ENCODE results near the gene ZNF30.

- no peak for TF ChIP-seq ATF2 (tag by site-specific recombination; IDR thresholded peaks at IDR 0.05; ENCODE audit: low read depth)
- no peak for TF ChIP-seq CTCF (tag by site-specific recombination; IDR thresholded peaks at IDR 0.05)
- no peak for TF ChIP-seq ZNF473 (tag by site-specific recombination; IDR thresholded peaks at IDR 0.05)
- TF ChIP-seq ZNF629 (tag by site-specific recombination; IDR thresholded peaks at IDR 0.05): no peak
- TF ChIP-seq AEBP2 (tag by site-specific recombination; IDR thresholded peaks at IDR 0.05; ENCODE audit: borderline replicate concordance): no peak
- no peak for TF ChIP-seq ZNF23 (tag by site-specific recombination; IDR thresholded peaks at IDR 0.05; ENCODE audit: borderline replicate concordance)
- no peak for TF ChIP-seq ZNF239 (tag by site-specific recombination; IDR thresholded peaks at IDR 0.05)
- TF ChIP-seq ZBTB26 (tag by site-specific recombination; optimal IDR thresholded peaks at IDR 0.05): no peak
- no peak for TF ChIP-seq TRIM28 (IDR thresholded peaks at IDR 0.05; ENCODE audit: borderline replicate concordance, low read length)
- no peak for TF ChIP-seq BCL11A (tag by site-specific recombination; IDR thresholded peaks at IDR 0.05; ENCODE audit: low read depth)
- no peak for TF ChIP-seq ZFP41 (tag by site-specific recombination; IDR thresholded peaks at IDR 0.05; ENCODE audit: borderline replicate concordance)
- no peak for TF ChIP-seq KLF10 (tag by site-specific recombination; IDR thresholded peaks at IDR 0.05)
- TF ChIP-seq ZBTB7A (tag by site-specific recombination; IDR thresholded peaks at IDR 0.05; ENCODE audit: low read depth): no peak
These were observed 61.4 kb downstream of the ZNF30 start for GRCh38 chr19:34988119-34988518.
